ENCODE data around the gene SCFD1. TPM values are rescaled to one million over a fixed set of nuclear protein-coding genes. Genes with fewer than 3 reads are reported as not detected.

The SCFD1 gene
- total and polyA plus RNA-seq, 8 donors: 47.0 to 71.5 (median 55.4) TPM

GRCh38 chr14:30770376-30770775, 148.3 kb downstream of the SCFD1 start:
- 71 to 79% methylated on average over 6 of the region's 6 CpGs for WGBS, 2 donors
- TF ChIP-seq CTCF (IDR thresholded peaks at IDR 0.05): no peak
- ATAC-seq: no peak

GRCh38 chr14:30771595-30771994, 149.5 kb downstream of the SCFD1 start:
- no peaks in the 10 kb centered on the region for H3K9me3 ChIP-seq

More at GRCh38 chr14:30770376-30770775, 148.3 kb downstream of the SCFD1 start:
- intact Hi-C loops (cut with DNase I): no loop called here
- Histone ChIP-seq H3K4me1 (peaks cover 0 to 11% (median 4%) of the 10 kb centered on the region in 3 donors), H3K4me3 (no peak overlapping the region), H3K27ac (no peak overlapping the region), H3K27me3 (no peaks in the 10 kb centered on the region), H3K9me3 (no peaks in the 10 kb centered on the region), H3K36me3 (no peaks in the 10 kb centered on the region)
- DNase-seq (no peak), FAIRE-seq (no peak)

GRCh38 chr14:30779210-30779609, 157.1 kb downstream of the SCFD1 start:
- intact Hi-C loops (cut with DNase I): no loop called here
- Histone ChIP-seq H3K27me3 (no peaks in the 10 kb centered on the region), H3K4me3 (no peak overlapping the region), H3K4me1 (no peaks in the 10 kb centered on the region), H3K9me3 (no peaks in the 10 kb centered on the region), H3K27ac (no peak overlapping the region), H3K36me3 (no peaks in the 10 kb centered on the region)
- no peak for TF ChIP-seq CTCF (IDR thresholded peaks at IDR 0.05)
- no peak for DNase-seq
- no peak for FAIRE-seq
- no peak for ATAC-seq

More at GRCh38 chr14:30771595-30771994, 149.5 kb downstream of the SCFD1 start:
- H3K4me3 ChIP-seq: no peak overlapping the region
- H3K36me3 ChIP-seq: no peaks in the 10 kb centered on the region
- intact Hi-C loops (cut with DNase I): no loop called here
- WGBS, 2 donors: 32 to 36% methylated on average over 5 of the region's 5 CpGs
- H3K27me3 ChIP-seq: no peaks in the 10 kb centered on the region
- ATAC-seq (peak in 2 of 4 donors; percentile 56 to 77), DNase-seq (no peak), FAIRE-seq (no peak)
- no peak overlapping the region for H3K27ac ChIP-seq
- no peak for TF ChIP-seq CTCF (IDR thresholded peaks at IDR 0.05)
- peaks cover 0 to 11% (median 4%) of the 10 kb centered on the region in 3 donors for H3K4me1 ChIP-seq

Other genes with a start within 250 kb of the SCFD1 start
- 1 to 10 TPM; 5.2 to 9.5 (median 7.0) TPM for gene G2E3, start 63.2 kb upstream of the SCFD1 start, total RNA-seq
- gene G2E3, start 63.2 kb upstream of the SCFD1 start, polyA plus RNA-seq: 1 to 10 TPM; 1.9 to 3.9 TPM